IMR-90 (cell line): Measurements from ENCODE around the gene FBXL14. TPM values are rescaled to one million over a fixed set of nuclear protein-coding genes. Genes with fewer than 3 reads are reported as not detected.

Experiments used
- ATAC-seq: fragments of 200-7000 bp; cut with Tn5 transposase; 2 replicates; pipeline ENCODE4 v1.9.1; 2020; ENCODE audit warnings: low read depth, mild to moderate bottlenecking, moderate library complexity
- BruUV-seq: library from RNA; stranded (reverse); fragments of 400-500 nt; replicated peaks from 2 replicates; lab custom pipeline; 2021; lab: Mats Ljungman, UMichigan
- CTCF ChIA-PET: fragments of 300-600 bp; formaldehyde crosslinking; extraction: SDS; loops from one replicate; lab custom pipeline; 2021; ENCODE audit warnings: antibody characterized with exemption; lab: Yijun Ruan, JAX
- POLR2A ChIA-PET: fragments of 300-600 bp; sonication (Branson Sonifier 250); formaldehyde crosslinking; loops from one replicate; lab custom pipeline; 2022; ENCODE audit warnings: antibody characterized with exemption; ENCODE audit not compliant: unreplicated experiment; lab: Charles Lee
- DNase-seq: peaks from one replicate; pipeline ENCODE4 v3.0.0; 2013
- H2AFZ ChIP-seq: replicated peaks from 2 replicates; pipeline ENCODE3; 2013; ENCODE audit warnings: low read length, mild to moderate bottlenecking; ENCODE audit not compliant: poor library complexity
- H2AK5ac ChIP-seq: 2 replicates; pipeline ENCODE4 v1.6.1; 2013; ENCODE audit warnings: low read depth, low read length, inconsistent platforms
- H2AK9ac ChIP-seq: replicated peaks from 2 replicates; pipeline ENCODE3; 2013; ENCODE audit warnings: mild to moderate bottlenecking, low read depth, low read length, moderate library complexity; ENCODE audit not compliant: poor library complexity
- H2BK120ac ChIP-seq: 2 replicates; pipeline ENCODE4 v1.6.1; 2013; ENCODE audit warnings: low read depth, low read length, inconsistent platforms
- H2BK15ac ChIP-seq: 3 replicates; pipeline ENCODE4 v1.6.1; 2013; ENCODE audit warnings: low read depth, low read length, inconsistent platforms
- H2BK20ac ChIP-seq: 2 replicates; pipeline ENCODE4 v1.6.1; 2013; ENCODE audit warnings: low read depth, mild to moderate bottlenecking, inconsistent platforms, low read length, moderate library complexity
- H2BK5ac ChIP-seq: 2 replicates; pipeline ENCODE4 v1.6.1; 2013; ENCODE audit warnings: mild to moderate bottlenecking, low read depth, low read length, inconsistent platforms; ENCODE audit not compliant: poor library complexity, severe bottlenecking
- H3K14ac ChIP-seq: replicated peaks from 2 replicates; pipeline ENCODE4 v1.6.1; 2013; ENCODE audit warnings: low read depth, low read length, inconsistent platforms
- H3K18ac ChIP-seq: 2 replicates; pipeline ENCODE4 v1.6.1; 2013; ENCODE audit warnings: low read depth, low read length, control low read depth
- H3K23ac ChIP-seq: 2 replicates; pipeline ENCODE4 v1.6.1; 2013; ENCODE audit warnings: low read depth, low read length, inconsistent platforms
- H3K27ac ChIP-seq: 2 replicates; pipeline ENCODE4 v1.5.1; 2013; ENCODE audit warnings: mild to moderate bottlenecking, control low read depth, low read length; ENCODE audit not compliant: insufficient read depth
- H3K27me3 ChIP-seq: 2 replicates; pipeline ENCODE4 v1.6.1; 2013; ENCODE audit warnings: low read length; ENCODE audit not compliant: control insufficient read depth, insufficient read depth
- H3K36me3 ChIP-seq: 2 replicates; pipeline ENCODE4 v1.6.1; 2013; ENCODE audit warnings: low read length, mixed read lengths; ENCODE audit not compliant: control insufficient read depth, insufficient read depth
- H3K4ac ChIP-seq: 2 replicates; pipeline ENCODE4 v1.6.1; 2013; ENCODE audit warnings: low read depth, low read length, inconsistent platforms
- H3K4me1 ChIP-seq: 2 replicates; pipeline ENCODE4 v1.6.1; 2013; ENCODE audit warnings: low read length, mixed read lengths; ENCODE audit not compliant: control insufficient read depth, insufficient read depth
- H3K4me2 ChIP-seq: 2 replicates; pipeline ENCODE4 v1.6.1; 2013; ENCODE audit warnings: low read depth, mild to moderate bottlenecking, control low read depth, low read length, moderate library complexity
- H3K4me3 ChIP-seq: 2 replicates; pipeline ENCODE4 v1.5.1; 2013; ENCODE audit warnings: low read depth, mild to moderate bottlenecking, control low read depth, low read length, moderate library complexity; ENCODE audit not compliant: insufficient read depth
- H3K56ac ChIP-seq: 2 replicates; pipeline ENCODE4 v1.6.1; 2013; ENCODE audit warnings: low read length, inconsistent platforms; ENCODE audit not compliant: insufficient read depth; ENCODE audit errors: extremely low read depth
- H3K79me1 ChIP-seq, 2 experiments: 2 replicates each; pipeline ENCODE4 v1.6.1; 2013; ENCODE audit warnings: low read length in 2 of 2, inconsistent platforms in 1 of 2, low read depth in 1 of 2
- H3K9ac ChIP-seq: 2 replicates; pipeline ENCODE4 v1.6.1; 2013; ENCODE audit warnings: low read depth, low read length, control low read depth
- H3K9me1 ChIP-seq: 2 replicates; pipeline ENCODE4 v1.6.1; 2013; ENCODE audit warnings: low read length, inconsistent platforms; ENCODE audit not compliant: insufficient read depth
- H3K9me3 ChIP-seq: 2 replicates; pipeline ENCODE4 v1.6.1; 2013; ENCODE audit warnings: low read length; ENCODE audit not compliant: control insufficient read depth, insufficient read depth
- H4K20me1 ChIP-seq: 2 replicates; pipeline ENCODE4 v1.6.1; 2013; ENCODE audit warnings: low read length, inconsistent platforms; ENCODE audit not compliant: insufficient read depth
- H4K5ac ChIP-seq: 2 replicates; pipeline ENCODE4 v1.6.1; 2013; ENCODE audit warnings: mild to moderate bottlenecking, low read depth, low read length, control low read depth
- H4K8ac ChIP-seq, 2 experiments: 2 replicates each; pipeline ENCODE4 v1.6.1; 2013; ENCODE audit warnings: low read depth in 2 of 2, low read length in 2 of 2, control low read depth in 1 of 2, inconsistent platforms in 1 of 2
- H4K91ac ChIP-seq: 2 replicates; pipeline ENCODE4 v1.6.1; 2013; ENCODE audit warnings: low read depth, low read length, inconsistent platforms; ENCODE audit not compliant: insufficient read depth
- CTCF ChIP-seq: conservative IDR thresholded peaks from 2 replicates; pipeline ENCODE4 v1.5.1; 2012; ENCODE audit warnings: mild to moderate bottlenecking, low read depth, low read length, improper control_type of control experiment
- SMC3 ChIP-seq: fragments of 150-350 bp; IDR thresholded peaks from 2 replicates; pipeline ENCODE4 v1.6.1; 2016; ENCODE audit warnings: low read depth, mild to moderate bottlenecking, antibody characterized with exemption, low read length, moderate library complexity
- USF2 ChIP-seq: fragments of 150-350 bp; IDR thresholded peaks from 2 replicates; pipeline ENCODE4 v1.6.1; 2017; ENCODE audit warnings: mild to moderate bottlenecking, antibody characterized with exemption, low read length, low read depth
- WGBS, 2 experiments: methylation state at CpG; one replicate each; pipeline versions ENCODE4 v1.1.5 to v1.1.7; 2013; ENCODE audit warnings: missing lambda C conversion rate in 2 of 2; ENCODE audit not compliant: insufficient read length in 1 of 2; ENCODE audit errors: extremely low coverage in 2 of 2; 5-methylcytosine and 5-hydroxymethylcytosine counted together
- dilution Hi-C: fragments of 300-500 bp; cut with HindIII; formaldehyde crosslinking; loops from one replicate; pipeline ENCODE4 v1.14.3; 2018; ENCODE audit warnings: low sequenced_read_pairs; ENCODE audit not compliant: unreplicated experiment
- in situ Hi-C: fragments of 300-500 bp; cut with MboI; formaldehyde crosslinking; loops from 3 replicates; pipeline ENCODE4 v1.14.3; 2019; ENCODE audit warnings: low sequenced_read_pairs, inconsistent platforms, mixed read lengths
- intact Hi-C: fragments of 100-400 bp; cut with micrococcal nuclease; formaldehyde crosslinking; loops from 2 replicates; pipeline ENCODE4 v1.10.0; 2022
- polyA plus RNA-seq, 3 experiments: library from polyadenylated mRNA; depleted of rRNA; stranded (reverse); fragments of >200 nt; gene quantifications; 2 replicates each; pipeline ENCODE4 v1.2.3, GENCODE V29; 2012; ENCODE audit warnings: low replicate concordance in 1 of 3
- total RNA-seq: library from RNA; depleted of rRNA; stranded (reverse); fragments of >200 nt; gene quantifications from 2 replicates; pipeline ENCODE4 v1.2.3, GENCODE V29; 2012

FBXL14 gene
- total and polyA plus RNA-seq, 2 of the 4 experiments (the other 2 are of a cell fraction): 4.7 to 7.3 TPM

GRCh38 chr12:1532375-1533165 is 61.8 kb downstream of the FBXL14 start:
- Histone ChIP-seq H3K4me1 (peaks cover 46% of the 10 kb centered on the region), H3K56ac (no peak overlapping the region), H4K8ac (no peak overlapping the region), H3K4me3 (peak overlapping the region; percentile 58; the same call in 1 of the 2 replicates), H4K91ac (no peak overlapping the region), H3K27ac (no peak overlapping the region), H2BK15ac (no peak overlapping the region), H2BK20ac (no peak overlapping the region), H2AK5ac (peak overlapping the region; percentile 2; the same call in 1 of the 2 replicates), H3K79me1 (peaks cover 11 to 84% of the 10 kb centered on the region in 2 experiments; a peak in 3 of 4 replicates), H3K9me1 (peaks cover 39% of the 10 kb centered on the region), H2BK5ac (no peak overlapping the region), H3K14ac (peak overlapping the region; percentile 92; the same call in 1 of the 2 replicates), H2AK9ac (no peak overlapping the region), H3K36me3 (no peaks in the 10 kb centered on the region), H4K20me1 (peaks cover 62% of the 10 kb centered on the region), H3K4me2 (peak overlapping the region; percentile 75), H2BK120ac (0 out of 2 replicates have a peak overlapping the region, but pooled peaks have one; percentile 9), H4K5ac (no peak overlapping the region), H3K27me3 (no peaks in the 10 kb centered on the region), H3K9me3 (no peaks in the 10 kb centered on the region), H3K4ac (peak overlapping the region; percentile 67; the same call in 1 of the 2 replicates), H2AFZ (no peak overlapping the region), H3K9ac (no peak overlapping the region), H3K18ac (no peak overlapping the region), H3K23ac (peak overlapping the region; percentile 63; the same call in 1 of the 2 replicates)
- intact Hi-C loops (loop anchor here (5.0 kb wide), 1 partner anchor 45 kb away; no protein-coding TSS in a partner anchor), in situ Hi-C loops (no loop called here), dilution Hi-C loops (no loop called here)
- CTCF ChIA-PET: interaction anchor here (1.1 to 1.3 kb wide), 3 partner anchors 31 to 176 kb away, joined by 3 to 4 read pairs (median 3); no protein-coding TSS in a partner anchor
- no peak for ATAC-seq
- TF ChIP-seq USF2 (no peak), SMC3 (no peak), CTCF (0 out of 2 replicates have a peak, but pooled peaks have one; percentile 5)
- BruUV-seq: no TSS peak
- DNase-seq: no peak
- 100% methylated on average over 2 of the region's 11 CpGs; no CpG with 5 or more reads in 1 of the 2 experiments for WGBS, 2 experiments
- POLR2A ChIA-PET: no interaction called here
